ENCODE data around the gene TRIM56. TPM values are rescaled to one million over a fixed set of nuclear protein-coding genes. Genes with fewer than 3 reads are reported as not detected.
"Not testable (repeated sequence)": the region's sequence is repeated elsewhere in the genome, so short reads cannot be mapped to it uniquely, and the experiment has no call there.

TRIM56 gene
- total RNA-seq, 4 donors from 2014 or later: 13.9 to 22.2 (median 17.3) TPM

- intact Hi-C loops (cut with DNase I; ENCODE audit: low total_unique reads): no loop called here
- no peak overlapping the region for H3K4me3 ChIP-seq (ENCODE audit: low read depth, poor library complexity, severe bottlenecking)
- TF ChIP-seq CTCF (IDR thresholded peaks at IDR 0.05) (no peak), POLR2A (IDR thresholded peaks at IDR 0.05) (no peak)
- WGBS, 2 donors: 93 to 95% methylated on average over 26 to 41 of the region's 41 CpGs
- DNase-seq (ENCODE audit: low spot score in 2 of 2): no peak
Observed at GRCh38 chr7:101088858-101089529, 3.7 kb downstream of the TRIM56 start.

- intact Hi-C loops (cut with DNase I; ENCODE audit: low total_unique reads): no loop called here
- 91 to 93% methylated on average over 9 of the region's 9 CpGs for WGBS, 2 donors
Observed at GRCh38 chr7:101089876-101090275, 4.6 kb downstream of the TRIM56 start.

GRCh38 chr7:101092266-101092905, 7.1 kb downstream of the TRIM56 start:
- WGBS, 2 donors: 92 to 98% methylated on average over 29 to 42 of the region's 53 CpGs
- DNase-seq (ENCODE audit: low spot score in 2 of 2); H3K4me3 ChIP-seq (ENCODE audit: low read depth, poor library complexity, severe bottlenecking); intact Hi-C loops (cut with DNase I; ENCODE audit: low total_unique reads): not testable (repeated sequence)

More at GRCh38 chr7:101089876-101090275, 4.6 kb downstream of the TRIM56 start:
- no peak for DNase-seq (ENCODE audit: low spot score in 2 of 2)
- no peak overlapping the region for H3K4me3 ChIP-seq (ENCODE audit: low read depth, poor library complexity, severe bottlenecking)
- TF ChIP-seq POLR2A (IDR thresholded peaks at IDR 0.05): no peak
- TF ChIP-seq CTCF (IDR thresholded peaks at IDR 0.05): no peak

GRCh38 chr7:101093906-101094305, 8.6 kb downstream of the TRIM56 start:
- intact Hi-C loops (cut with DNase I; ENCODE audit: low total_unique reads): no loop called here

GRCh38 chr7:101094376-101094775, 9.1 kb downstream of the TRIM56 start:
- 63 to 68% methylated on average over 9 of the region's 9 CpGs for WGBS, 2 donors
- DNase-seq (ENCODE audit: low spot score in 2 of 2): no peak
- intact Hi-C loops (cut with DNase I; ENCODE audit: low total_unique reads): no loop called here
- TF ChIP-seq POLR2A (IDR thresholded peaks at IDR 0.05) (no peak), CTCF (IDR thresholded peaks at IDR 0.05) (no peak)
- H3K4me3 ChIP-seq (ENCODE audit: low read depth, poor library complexity, severe bottlenecking): no peak overlapping the region

More at GRCh38 chr7:101093906-101094305, 8.6 kb downstream of the TRIM56 start:
- TF ChIP-seq CTCF (IDR thresholded peaks at IDR 0.05): no peak
- no peak for TF ChIP-seq POLR2A (IDR thresholded peaks at IDR 0.05)
- no peak for DNase-seq (ENCODE audit: low spot score in 2 of 2)
- WGBS, 2 donors: 64 to 70% methylated on average over 4 of the region's 4 CpGs
- no peak overlapping the region for H3K4me3 ChIP-seq (ENCODE audit: low read depth, poor library complexity, severe bottlenecking)

- TF ChIP-seq POLR2A (IDR thresholded peaks at IDR 0.05) (no peak), CTCF (IDR thresholded peaks at IDR 0.05) (no peak)
- no peak for DNase-seq (ENCODE audit: low spot score in 2 of 2)
- H3K4me3 ChIP-seq (ENCODE audit: low read depth, poor library complexity, severe bottlenecking): no peak overlapping the region
- 57 to 59% methylated on average over 12 of the region's 12 CpGs for WGBS, 2 donors
- intact Hi-C loops (cut with DNase I; ENCODE audit: low total_unique reads): no loop called here
Observed at GRCh38 chr7:101094791-101095375, 9.6 kb downstream of the TRIM56 start.
